Fibroblast of villous mesenchyme (primary cell): ENCODE results near the gene OTULINL. TPM values are rescaled to one million over a fixed set of nuclear protein-coding genes. Genes with fewer than 3 reads are reported as not detected.

Source experiments
- DNase-seq: peaks from one replicate; pipeline ENCODE4 v3.0.0-alpha.2; 2010; ENCODE audit warnings: low read depth
- H3K4me3 ChIP-seq: 2 replicates; pipeline ENCODE4 v1.5.1; 2011; ENCODE audit warnings: low read depth, mild to moderate bottlenecking, low read length
- CTCF ChIP-seq: IDR thresholded peaks from 2 replicates; pipeline ENCODE4 v1.5.1; 2012; ENCODE audit warnings: low read depth, mild to moderate bottlenecking, low read length; ENCODE audit not compliant: insufficient read depth
- total RNA-seq: library from RNA; depleted of rRNA; stranded (reverse); fragments of >200 nt; gene quantifications from 2 replicates; pipeline ENCODE4 v1.2.3, GENCODE V29; 2012

OTULINL gene
- total RNA-seq, 1 donor: 23.7 TPM

- peak overlapping the region; percentile 73 for H3K4me3 ChIP-seq
- peak; percentile 93 for DNase-seq
- TF ChIP-seq CTCF: no peak
Observed at GRCh38 chr5:14580398-14581034, 1.1 kb upstream of the OTULINL start.

GRCh38 chr5:14581891-14582796, 552 bp downstream of the OTULINL start:
- peak; percentile 22 for TF ChIP-seq CTCF
- H3K4me3 ChIP-seq: peak overlapping the region; percentile 73
- no peak for DNase-seq

GRCh38 chr5:14582797-14583137, 1.2 kb downstream of the OTULINL start:
- TF ChIP-seq CTCF: peak; percentile 2
- peak overlapping the region; percentile 73 for H3K4me3 ChIP-seq
- no peak for DNase-seq

- no peak overlapping the region for H3K4me3 ChIP-seq
- no peak for DNase-seq
- no peak for TF ChIP-seq CTCF
Observed at GRCh38 chr5:14584848-14585247, 3.3 kb downstream of the OTULINL start.

GRCh38 chr5:14587150-14587549, 5.6 kb downstream of the OTULINL start:
- no peak overlapping the region for H3K4me3 ChIP-seq
- TF ChIP-seq CTCF: no peak
- DNase-seq: no peak

- DNase-seq: peak; percentile 34
Observed at GRCh38 chr5:14588145-14588544, 6.6 kb downstream of the OTULINL start.

More at GRCh38 chr5:14588145-14588544, 6.6 kb downstream of the OTULINL start:
- no peak for TF ChIP-seq CTCF
- no peak overlapping the region for H3K4me3 ChIP-seq
